A549 (cell line): ENCODE data around the gene IPP. TPM values are rescaled to one million over a fixed set of nuclear protein-coding genes. Genes with fewer than 3 reads are reported as not detected.

ENCODE experiments used
- ATAC-seq, 2 experiments: fragments of 200-7000 bp in 1 of 2; fragments of >200 bp in 1 of 2; cut with Nextera tagmentation in 1 of 2; cut with Tn5 transposase in 1 of 2; 3 replicates each; pipeline versions ENCODE4 v1.8.0 to v1.9.1; 2018 to 2020; ENCODE audit warnings: mild to moderate bottlenecking in 1 of 2, moderate library complexity in 1 of 2
- CTCF ChIA-PET: fragments of 300-600 bp; sonication (Branson Sonifier 250); formaldehyde crosslinking; extraction: SDS; loops from one replicate; lab custom pipeline; 2021; ENCODE audit warnings: antibody characterized with exemption, inconsistent platforms; lab: Yijun Ruan, JAX
- POLR2A ChIA-PET: fragments of 350-600 bp; formaldehyde crosslinking; extraction: SDS; loops from one replicate; lab custom pipeline; 2021; ENCODE audit warnings: antibody characterized with exemption, inconsistent platforms; lab: Yijun Ruan, JAX
- DNase-seq, 2 experiments: peaks; one replicate each; pipeline versions ENCODE4 v3.0.0 to v3.0.0-alpha.2; 2011 to 2016; ENCODE audit warnings: low read depth in 1 of 2, low spot score in 1 of 2
- FAIRE-seq: peaks from 2 replicates; lab custom pipeline; 2011; peaks lifted over from hg19 to GRCh38; lab: Jason Lieb, UNC
- H3K27ac ChIP-seq, 2 experiments: fragments of >200 bp; sonication (Bioruptor Twin); formaldehyde crosslinking; 3 replicates each; pipeline ENCODE4 v1.5.1; 2016 to 2017
- H3K4me1 ChIP-seq: fragments of >200 bp; sonication (Bioruptor Twin); formaldehyde crosslinking; 3 replicates; pipeline ENCODE4 v1.6.1; 2016
- H3K4me2 ChIP-seq: fragments of >200 bp; sonication (Bioruptor Twin); formaldehyde crosslinking; 3 replicates; pipeline ENCODE4 v1.6.1; 2016
- H3K4me3 ChIP-seq: fragments of >200 bp; sonication (Bioruptor Twin); formaldehyde crosslinking; 3 replicates; pipeline ENCODE4 v1.5.1; 2016
- H3K9me3 ChIP-seq: fragments of >200 bp; sonication (Bioruptor Twin); formaldehyde crosslinking; 3 replicates; pipeline ENCODE4 v1.6.1; 2016
- CBX2 ChIP-seq: fragments of 200-600 bp; sonication (generic); IDR thresholded peaks from 2 replicates; pipeline ENCODE4 v1.6.1; 2016; ENCODE audit warnings: low read depth, mild to moderate bottlenecking, borderline replicate concordance
- CBX8 ChIP-seq: fragments of 200-600 bp; sonication (generic); IDR thresholded peaks from 2 replicates; pipeline ENCODE4 v1.6.1; 2016
- CHD4 ChIP-seq: fragments of 200-600 bp; sonication (generic); IDR thresholded peaks from 2 replicates; pipeline ENCODE4 v1.6.1; 2016; ENCODE audit warnings: antibody characterized with exemption, mild to moderate bottlenecking, borderline replicate concordance
- EHMT2 ChIP-seq: fragments of 200-600 bp; sonication (generic); IDR thresholded peaks from 2 replicates; pipeline ENCODE4 v1.6.1; 2016; ENCODE audit warnings: antibody characterized with exemption, low read depth, mild to moderate bottlenecking, moderate library complexity
- HDAC2 ChIP-seq: fragments of 200-600 bp; sonication (generic); IDR thresholded peaks from 2 replicates; pipeline ENCODE4 v1.6.1; 2016
- HEYL ChIP-seq: fragments of 250-450 bp; sonication (Bioruptor Pico); IDR thresholded peaks from 2 replicates; pipeline ENCODE4 v1.8.0; 2021; ENCODE audit warnings: mild to moderate bottlenecking, moderate library complexity
- HOXB13 ChIP-seq: fragments of 250-450 bp; sonication (Bioruptor Pico); IDR thresholded peaks from 2 replicates; pipeline ENCODE4 v1.5.0; 2020; ENCODE audit warnings: low read depth, mild to moderate bottlenecking, moderate library complexity
- HOXB5 ChIP-seq: fragments of 250-450 bp; sonication (Bioruptor Pico); IDR thresholded peaks from 2 replicates; pipeline ENCODE4 v1.5.0; 2020; ENCODE audit warnings: mild to moderate bottlenecking, moderate library complexity
- MYC ChIP-seq: IDR thresholded peaks from 2 replicates; pipeline ENCODE4 v1.6.1; 2012; ENCODE audit warnings: mild to moderate bottlenecking, inconsistent platforms, low read length, improper control_type of control experiment, borderline replicate concordance
- NPAS2 ChIP-seq: fragments of 250-450 bp; sonication (Bioruptor Pico); IDR thresholded peaks from 2 replicates; pipeline ENCODE4 v1.8.0; 2022; ENCODE audit warnings: mild to moderate bottlenecking, moderate library complexity, borderline replicate concordance
- PHF8 ChIP-seq: fragments of 200-600 bp; sonication (generic); IDR thresholded peaks from 2 replicates; pipeline ENCODE4 v1.6.1; 2016; ENCODE audit warnings: low read depth, mild to moderate bottlenecking, antibody characterized with exemption, moderate library complexity, borderline replicate concordance
- POLR2AphosphoS2 ChIP-seq: conservative IDR thresholded peaks from 2 replicates; pipeline ENCODE4 v1.6.1; 2012; ENCODE audit warnings: low read length, improper control_type of control experiment, inconsistent platforms
- RAD21 ChIP-seq, 2 experiments: fragments of >200 bp in 1 of 2; sonication (Bioruptor Twin) in 1 of 2; formaldehyde crosslinking in 1 of 2; IDR thresholded peaks in 1 of 2; conservative IDR thresholded peaks in 1 of 2; 2 replicates in 1 of 2; 3 replicates in 1 of 2; pipeline ENCODE4 v1.6.1; 2012 to 2018; ENCODE audit warnings: inconsistent platforms in 1 of 2
- RARB ChIP-seq: fragments of 250-450 bp; sonication (Bioruptor Pico); IDR thresholded peaks from 2 replicates; pipeline ENCODE4 v1.8.0; 2021; ENCODE audit warnings: mild to moderate bottlenecking, moderate library complexity
- RFX5 ChIP-seq: fragments of 450-650 bp; IDR thresholded peaks from 2 replicates; pipeline ENCODE4 v1.7.1; 2014; ENCODE audit warnings: antibody characterized with exemption, mild to moderate bottlenecking, moderate library complexity
- RNF2 ChIP-seq: fragments of 200-600 bp; sonication (generic); IDR thresholded peaks from 2 replicates; pipeline ENCODE4 v1.6.1; 2016; ENCODE audit warnings: low read depth, mild to moderate bottlenecking, antibody characterized with exemption, moderate library complexity, borderline replicate concordance
- SMC3 ChIP-seq: fragments of >200 bp; sonication (Bioruptor Twin); formaldehyde crosslinking; IDR thresholded peaks from 3 replicates; pipeline ENCODE4 v1.6.1; 2018; ENCODE audit warnings: inconsistent platforms
- TP53 ChIP-seq: fragments of 250-450 bp; sonication (Bioruptor Pico); IDR thresholded peaks from 2 replicates; pipeline ENCODE4 v1.5.0; 2021; ENCODE audit warnings: mild to moderate bottlenecking, moderate library complexity
- ZFP36 ChIP-seq: fragments of 450-650 bp; IDR thresholded peaks from 2 replicates; pipeline ENCODE4 v1.6.1; 2014; ENCODE audit warnings: borderline replicate concordance; ENCODE audit not compliant: partially characterized antibody
- WGBS: methylation state at CpG from one replicate; pipeline ENCODE4 v1.1.6; 2017; ENCODE audit errors: missing lambda C conversion rate; 5-methylcytosine and 5-hydroxymethylcytosine counted together
- polyA plus RNA-seq, 4 experiments: library from polyadenylated mRNA; depleted of rRNA in 3 of 4; stranded (reverse); fragments of >200 nt; fragmentation: RNase III in 1 of 4; extraction: RNeasy Plus Mini Kit Qiagen cat#74134 plus additional on column Dnase treatment in 1 of 4; gene quantifications; 2 replicates in 3 of 4; 3 replicates in 1 of 4; pipeline ENCODE4 v1.2.3, GENCODE V29; 2011 to 2017
- TF ChIP-seq, protein P1 (sequence below): fragments of >200 bp; sonication (Bioruptor Twin); formaldehyde crosslinking; IDR thresholded peaks from 3 replicates; pipeline ENCODE4 v1.5.1; 2016
- TF ChIP-seq, protein P2 (sequence below): fragments of 150-350 bp; IDR thresholded peaks from 2 replicates; pipeline ENCODE4 v1.6.1; 2014; ENCODE audit warnings: low read depth, mild to moderate bottlenecking, low read length
- TF ChIP-seq, protein P3 (sequence below): IDR thresholded peaks from 2 replicates; pipeline ENCODE4 v1.6.1; 2012; ENCODE audit warnings: low read depth, borderline replicate concordance
- TF ChIP-seq, protein P4 (sequence below): fragments of 250-450 bp; sonication (Bioruptor Pico); IDR thresholded peaks from 2 replicates; pipeline ENCODE4 v1.5.0; 2021; ENCODE audit warnings: mild to moderate bottlenecking, moderate library complexity, borderline replicate concordance

Gene IPP
- polyA plus RNA-seq, 2 of the 4 experiments (the other 2 are of a cell fraction) = 7.6 to 11.9 TPM

DNA sequence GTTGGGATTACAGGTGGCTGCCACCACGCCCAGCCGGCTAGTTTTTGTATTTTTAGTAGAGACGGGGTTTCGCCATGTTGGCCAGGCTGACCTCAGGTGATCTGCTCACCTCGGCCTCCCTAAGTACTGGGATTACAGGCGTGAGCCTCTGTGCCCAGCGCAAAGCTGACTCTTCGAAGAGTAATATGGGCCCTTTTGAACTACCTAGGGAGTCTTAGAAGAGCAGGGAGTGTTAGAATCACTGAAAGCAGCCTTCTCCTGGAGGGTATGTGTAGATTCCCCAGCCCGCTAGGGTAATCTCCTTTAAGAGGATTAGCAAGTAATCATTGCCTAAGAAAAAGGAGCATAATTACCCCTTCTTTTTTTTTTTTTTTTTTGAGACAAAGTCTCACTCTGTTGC, 46.5 kb upstream of the IPP start:
- H3K4me1 ChIP-seq = no peaks in the 10 kb centered on the region; the same call in 1 of the 3 replicates
- 88% methylated on average over 9 of the region's 9 CpGs for WGBS
- no peaks in the 10 kb centered on the region for H3K9me3 ChIP-seq
- no peak for TF ChIP-seq HOXB13 (CRISPR knock-in tag)
- TF ChIP-seq, all 56 proteins: peak for 0
- Histone ChIP-seq H3K4me2 (no peak overlapping the region), H3K27ac (no peak overlapping the region), H3K4me3 (no peak overlapping the region)
- no peak for FAIRE-seq
- DNase-seq = no peak
- ATAC-seq = no peak
- ChIA-PET POLR2A (no interaction called here), CTCF (no interaction called here)

DNA sequence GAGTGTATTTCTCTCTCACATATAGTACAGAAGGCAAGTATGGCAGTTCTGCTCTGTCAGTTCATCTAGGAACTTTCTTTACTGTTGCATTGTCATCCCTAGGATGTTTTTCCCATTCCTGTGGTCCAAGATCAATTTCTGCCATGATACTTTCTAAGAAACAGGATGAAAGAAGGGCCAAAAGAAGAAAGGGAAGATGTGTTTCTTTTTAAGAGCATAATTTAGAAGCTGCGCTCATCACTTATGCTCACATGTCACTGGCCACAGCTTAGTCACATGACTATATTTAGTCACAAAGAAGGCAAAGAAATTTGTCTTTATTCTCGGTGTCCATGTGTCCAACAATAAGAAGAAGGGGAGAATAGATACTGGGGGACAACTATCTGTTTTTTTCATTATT, 45.9 kb upstream of the IPP start:
- Histone ChIP-seq H3K4me2 (no peak overlapping the region), H3K27ac (no peak overlapping the region), H3K4me3 (no peak overlapping the region), H3K9me3 (no peaks in the 10 kb centered on the region), H3K4me1 (no peaks in the 10 kb centered on the region)
- DNase-seq (no peak), FAIRE-seq (no peak), ATAC-seq (no peak)
- 74% methylated on average over 2 of the region's 2 CpGs for WGBS
- ChIA-PET POLR2A (no interaction called here), CTCF (no interaction called here)
- TF ChIP-seq CBX2 = no peak
- no peak for TF ChIP-seq HDAC2
- TF ChIP-seq, protein P1, sequence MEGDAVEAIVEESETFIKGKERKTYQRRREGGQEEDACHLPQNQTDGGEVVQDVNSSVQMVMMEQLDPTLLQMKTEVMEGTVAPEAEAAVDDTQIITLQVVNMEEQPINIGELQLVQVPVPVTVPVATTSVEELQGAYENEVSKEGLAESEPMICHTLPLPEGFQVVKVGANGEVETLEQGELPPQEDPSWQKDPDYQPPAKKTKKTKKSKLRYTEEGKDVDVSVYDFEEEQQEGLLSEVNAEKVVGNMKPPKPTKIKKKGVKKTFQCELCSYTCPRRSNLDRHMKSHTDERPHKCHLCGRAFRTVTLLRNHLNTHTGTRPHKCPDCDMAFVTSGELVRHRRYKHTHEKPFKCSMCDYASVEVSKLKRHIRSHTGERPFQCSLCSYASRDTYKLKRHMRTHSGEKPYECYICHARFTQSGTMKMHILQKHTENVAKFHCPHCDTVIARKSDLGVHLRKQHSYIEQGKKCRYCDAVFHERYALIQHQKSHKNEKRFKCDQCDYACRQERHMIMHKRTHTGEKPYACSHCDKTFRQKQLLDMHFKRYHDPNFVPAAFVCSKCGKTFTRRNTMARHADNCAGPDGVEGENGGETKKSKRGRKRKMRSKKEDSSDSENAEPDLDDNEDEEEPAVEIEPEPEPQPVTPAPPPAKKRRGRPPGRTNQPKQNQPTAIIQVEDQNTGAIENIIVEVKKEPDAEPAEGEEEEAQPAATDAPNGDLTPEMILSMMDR = no peak
- TF ChIP-seq, protein P2, sequence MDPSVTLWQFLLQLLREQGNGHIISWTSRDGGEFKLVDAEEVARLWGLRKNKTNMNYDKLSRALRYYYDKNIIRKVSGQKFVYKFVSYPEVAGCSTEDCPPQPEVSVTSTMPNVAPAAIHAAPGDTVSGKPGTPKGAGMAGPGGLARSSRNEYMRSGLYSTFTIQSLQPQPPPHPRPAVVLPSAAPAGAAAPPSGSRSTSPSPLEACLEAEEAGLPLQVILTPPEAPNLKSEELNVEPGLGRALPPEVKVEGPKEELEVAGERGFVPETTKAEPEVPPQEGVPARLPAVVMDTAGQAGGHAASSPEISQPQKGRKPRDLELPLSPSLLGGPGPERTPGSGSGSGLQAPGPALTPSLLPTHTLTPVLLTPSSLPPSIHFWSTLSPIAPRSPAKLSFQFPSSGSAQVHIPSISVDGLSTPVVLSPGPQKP = no peak
- no peak for TF ChIP-seq MYC
- TF ChIP-seq PHF8 = no peak
- TF ChIP-seq RAD21 (conservative IDR thresholded peaks at IDR 0.05 in 1 of 2, IDR thresholded peaks at IDR 0.05 in 1 of 2) = no peak
- TF ChIP-seq HOXB5 (CRISPR knock-in tag) = no peak
- TF ChIP-seq POLR2AphosphoS2 = no peak
- TF ChIP-seq, protein P3, sequence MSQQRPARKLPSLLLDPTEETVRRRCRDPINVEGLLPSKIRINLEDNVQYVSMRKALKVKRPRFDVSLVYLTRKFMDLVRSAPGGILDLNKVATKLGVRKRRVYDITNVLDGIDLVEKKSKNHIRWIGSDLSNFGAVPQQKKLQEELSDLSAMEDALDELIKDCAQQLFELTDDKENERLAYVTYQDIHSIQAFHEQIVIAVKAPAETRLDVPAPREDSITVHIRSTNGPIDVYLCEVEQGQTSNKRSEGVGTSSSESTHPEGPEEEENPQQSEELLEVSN = no peak
- no peak for TF ChIP-seq TP53 (CRISPR knock-in tag)
- no peak for TF ChIP-seq EHMT2

DNA sequence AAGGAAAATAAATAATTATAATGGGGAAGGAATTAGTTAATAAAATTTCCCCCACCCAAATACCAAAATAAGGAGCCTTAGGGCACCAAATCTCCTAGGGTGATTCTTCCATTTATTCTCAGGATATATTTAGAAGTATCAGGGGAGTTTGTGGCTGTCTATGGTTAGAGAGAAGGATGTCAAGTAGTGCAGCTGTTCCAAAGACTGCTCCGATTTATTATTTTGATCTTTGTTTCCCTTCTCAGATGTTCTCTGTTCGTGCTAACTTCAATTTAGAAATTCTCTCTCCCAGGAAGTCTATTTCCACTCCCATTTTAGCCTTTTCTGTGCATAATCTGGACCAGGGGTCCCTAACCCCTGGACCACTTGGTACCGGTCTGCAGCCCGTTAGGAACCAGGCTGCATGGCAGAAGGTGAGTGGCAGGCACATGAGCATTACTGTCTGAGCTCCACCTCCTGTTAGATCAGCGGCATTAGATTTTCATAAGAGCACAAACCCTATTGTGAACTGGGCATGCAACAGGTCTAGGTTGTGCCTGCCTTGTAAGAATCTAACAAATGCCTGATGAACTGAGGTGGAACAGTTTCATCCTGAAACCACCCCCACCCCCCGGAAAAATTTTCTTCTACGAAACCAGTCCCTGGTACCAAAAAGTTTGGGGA, 43.6 kb upstream of the IPP start:
- ATAC-seq = peak in 1 of 2 experiments; percentile 53; a peak in 2 of 6 replicates
- H3K4me3 ChIP-seq = no peak overlapping the region

More for the DNA sequence above, 43.6 kb upstream of the IPP start:
- DNase-seq (no peak), FAIRE-seq (no peak)
- H3K9me3 ChIP-seq = no peaks in the 10 kb centered on the region
- ChIA-PET CTCF (no interaction called here), POLR2A (no interaction called here)
- H3K4me2 ChIP-seq = no peak overlapping the region
- WGBS = 68% methylated on average over 7 of the region's 7 CpGs
- TF ChIP-seq SMC3 (no peak), CBX8 (no peak), RARB (CRISPR knock-in tag) (no peak), NPAS2 (no peak), RNF2 (no peak), ZFP36 (no peak), CBX2 (no peak), HEYL (CRISPR knock-in tag) (no peak), POLR2AphosphoS2 (no peak), CHD4 (no peak), RFX5 (no peak)
- TF ChIP-seq, protein P4, sequence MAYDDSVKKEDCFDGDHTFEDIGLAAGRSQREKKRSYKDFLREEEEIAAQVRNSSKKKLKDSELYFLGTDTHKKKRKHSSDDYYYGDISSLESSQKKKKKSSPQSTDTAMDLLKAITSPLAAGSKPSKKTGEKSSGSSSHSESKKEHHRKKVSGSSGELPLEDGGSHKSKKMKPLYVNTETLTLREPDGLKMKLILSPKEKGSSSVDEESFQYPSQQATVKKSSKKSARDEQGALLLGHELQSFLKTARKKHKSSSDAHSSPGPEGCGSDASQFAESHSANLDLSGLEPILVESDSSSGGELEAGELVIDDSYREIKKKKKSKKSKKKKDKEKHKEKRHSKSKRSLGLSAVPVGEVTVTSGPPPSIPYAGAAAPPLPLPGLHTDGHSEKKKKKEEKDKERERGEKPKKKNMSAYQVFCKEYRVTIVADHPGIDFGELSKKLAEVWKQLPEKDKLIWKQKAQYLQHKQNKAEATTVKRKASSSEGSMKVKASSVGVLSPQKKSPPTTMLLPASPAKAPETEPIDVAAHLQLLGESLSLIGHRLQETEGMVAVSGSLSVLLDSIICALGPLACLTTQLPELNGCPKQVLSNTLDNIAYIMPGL = no peak
- H3K27ac ChIP-seq = no peak overlapping the region
- no peaks in the 10 kb centered on the region for H3K4me1 ChIP-seq
